NCI-H2227 (cell line): ENCODE measurements around the gene STOX2.

ENCODE experiments used
- DNase-seq: peaks from one replicate; lab custom pipeline; 2025; ENCODE audit not compliant: unreplicated experiment; lab: John Stamatoyannopoulos, UW

The STOX2 gene

DNA sequence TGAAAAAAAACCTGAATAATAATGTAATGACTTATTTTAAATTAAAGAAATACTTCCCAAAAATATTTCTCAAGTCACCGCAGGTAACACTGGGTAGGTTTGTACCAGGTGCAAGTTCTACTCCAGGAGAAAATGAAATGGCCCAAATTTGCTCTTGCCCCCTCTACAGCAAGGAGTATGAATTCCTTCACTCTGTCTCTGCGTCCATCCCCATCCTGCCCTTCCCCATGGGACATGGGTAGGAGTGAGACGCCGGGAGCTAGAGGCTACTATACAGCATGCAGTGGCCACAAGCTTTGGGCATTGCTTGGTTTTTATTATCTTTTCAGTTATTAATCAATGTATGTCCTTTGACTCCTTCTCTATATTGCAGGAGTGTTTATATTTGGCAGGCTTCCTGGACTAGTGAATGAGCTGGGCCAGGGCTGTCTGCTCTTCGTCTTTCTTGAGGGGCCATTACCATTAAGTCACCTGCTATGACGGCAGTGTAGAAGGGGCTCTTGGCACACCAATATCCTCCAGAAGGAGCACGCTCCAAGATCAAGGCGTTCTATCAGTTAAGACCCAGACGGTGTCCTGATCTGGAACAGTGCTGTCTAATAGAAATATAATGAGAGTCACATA, 162.9 kb downstream of the STOX2 start:
- no peak for DNase-seq
